Esophagus squamous epithelium (tissue), 5 donors: ENCODE results near the gene WFDC5. TPM values are rescaled to one million over a fixed set of nuclear protein-coding genes. Genes with fewer than 3 reads are reported as not detected.

Source experiments
- DNase-seq: peaks from one replicate; lab custom pipeline; 2025; lab: John Stamatoyannopoulos, UW
- H3K27ac ChIP-seq, 4 donors: fragments of 200-600 bp; sonication (generic); one replicate each; pipeline ENCODE4 v1.5.1; 2016 to 2019; ENCODE audit warnings: mild to moderate bottlenecking in 1 of 4
- H3K27me3 ChIP-seq, 4 donors: fragments of 200-600 bp; sonication (generic); 1 replicate in 3 of 4; 2 replicates in 1 of 4; pipeline versions ENCODE4 v1.5.1 to v1.6.0; 2017 to 2021; ENCODE audit warnings: antibody characterized with exemption in 1 of 4
- H3K36me3 ChIP-seq, 3 donors: fragments of 200-600 bp; sonication (generic); one replicate each; pipeline ENCODE4 v1.5.1; 2016 to 2019
- H3K4me1 ChIP-seq, 3 donors: fragments of 200-600 bp; sonication (generic); one replicate each; pipeline ENCODE4 v1.5.1; 2017 to 2019
- H3K4me3 ChIP-seq, 4 donors: fragments of 200-600 bp; sonication (generic); 1 replicate in 3 of 4; 2 replicates in 1 of 4; pipeline ENCODE4 v1.5.1; 2016 to 2019; ENCODE audit warnings: mild to moderate bottlenecking in 2 of 4, moderate library complexity in 1 of 4
- H3K9me3 ChIP-seq, 3 donors: fragments of 200-600 bp; sonication (generic); one replicate each; pipeline ENCODE4 v1.5.1; 2016 to 2019
- POLR2A ChIP-seq, 4 donors: fragments of 450-650 bp; IDR thresholded peaks; one replicate each; pipeline ENCODE4 v1.6.1; 2017; ENCODE audit warnings: antibody characterized with exemption in 4 of 4, mild to moderate bottlenecking in 4 of 4, moderate library complexity in 3 of 4
- WGBS, 2 donors: methylation state at CpG; one replicate each; pipeline ENCODE4 v1.1.5; 2018; 5-methylcytosine and 5-hydroxymethylcytosine counted together
- intact Hi-C: fragments of 100-400 bp; cut with DNase I; formaldehyde crosslinking; loops from one replicate; pipeline ENCODE4 v1.15.0; 2022
- total RNA-seq, 4 donors: library from RNA; depleted of rRNA; stranded (reverse); fragments of >200 nt; gene quantifications; one replicate each; pipeline ENCODE4 v1.1.0, GENCODE V29; 2016
- TF ChIP-seq, protein P1 (sequence below), 6 experiments: fragments of 450-650 bp in 4 of 6; fragments of 200-600 bp in 2 of 6; sonication (generic) in 2 of 6; IDR thresholded peaks; one replicate each; pipeline ENCODE4 v1.5.1; 2016 to 2019; ENCODE audit warnings: antibody characterized with exemption in 6 of 6, mild to moderate bottlenecking in 4 of 6, moderate library complexity in 4 of 6
- donor health status: DM: yes; HTN: yes; CAD: no.

Gene WFDC5
- total RNA-seq, 4 donors from 2014 or later = 3.1 to 32.1 (median 4.6) TPM

- Histone ChIP-seq H3K4me3 (no peak overlapping the region), H3K27me3 (peaks cover 0 to 40% (median 0%) of the 10 kb centered on the region in 4 donors), H3K27ac (peak overlapping the region in 3 of 4 donors; percentile 69 to 78 (median 72)), H3K36me3 (no peaks in the 10 kb centered on the region), H3K4me1 (peaks cover 9 to 22% (median 10%) of the 10 kb centered on the region in 3 donors), H3K9me3 (no peaks in the 10 kb centered on the region)
- intact Hi-C loops = no loop called here
- no peak for DNase-seq
- 100% methylated on average over 1 of the region's 3 CpGs; no CpG with 5 or more reads in 1 of the 2 donors for WGBS, 2 donors
- TF ChIP-seq, protein P1, sequence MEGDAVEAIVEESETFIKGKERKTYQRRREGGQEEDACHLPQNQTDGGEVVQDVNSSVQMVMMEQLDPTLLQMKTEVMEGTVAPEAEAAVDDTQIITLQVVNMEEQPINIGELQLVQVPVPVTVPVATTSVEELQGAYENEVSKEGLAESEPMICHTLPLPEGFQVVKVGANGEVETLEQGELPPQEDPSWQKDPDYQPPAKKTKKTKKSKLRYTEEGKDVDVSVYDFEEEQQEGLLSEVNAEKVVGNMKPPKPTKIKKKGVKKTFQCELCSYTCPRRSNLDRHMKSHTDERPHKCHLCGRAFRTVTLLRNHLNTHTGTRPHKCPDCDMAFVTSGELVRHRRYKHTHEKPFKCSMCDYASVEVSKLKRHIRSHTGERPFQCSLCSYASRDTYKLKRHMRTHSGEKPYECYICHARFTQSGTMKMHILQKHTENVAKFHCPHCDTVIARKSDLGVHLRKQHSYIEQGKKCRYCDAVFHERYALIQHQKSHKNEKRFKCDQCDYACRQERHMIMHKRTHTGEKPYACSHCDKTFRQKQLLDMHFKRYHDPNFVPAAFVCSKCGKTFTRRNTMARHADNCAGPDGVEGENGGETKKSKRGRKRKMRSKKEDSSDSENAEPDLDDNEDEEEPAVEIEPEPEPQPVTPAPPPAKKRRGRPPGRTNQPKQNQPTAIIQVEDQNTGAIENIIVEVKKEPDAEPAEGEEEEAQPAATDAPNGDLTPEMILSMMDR (IDR thresholded peaks at IDR 0.05) = no peak
- TF ChIP-seq POLR2A (IDR thresholded peaks at IDR 0.05) = no peak
These were observed 406 bp upstream of the WFDC5 start for GRCh38 chr20:45115386-45115774.

DNA sequence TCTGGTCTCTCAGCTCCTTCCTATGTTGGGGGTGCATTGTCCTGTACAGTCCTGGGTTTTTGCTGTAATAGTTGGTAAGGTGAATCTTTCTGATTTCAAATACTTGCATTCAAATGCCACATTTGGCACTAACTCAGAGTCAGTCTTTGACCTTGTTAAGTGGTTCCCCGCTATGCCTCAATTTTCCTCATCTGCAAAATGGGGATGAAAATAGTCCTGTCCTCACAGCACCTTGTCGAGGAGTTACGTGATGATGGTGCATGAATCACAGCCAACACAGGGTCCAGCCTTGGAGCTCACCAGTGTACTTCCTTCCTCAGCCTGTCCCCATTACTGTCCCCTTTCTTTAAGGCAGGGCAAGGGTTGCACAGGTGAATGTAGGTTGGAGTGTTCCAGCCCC, 1.1 kb downstream of the WFDC5 start:
- TF ChIP-seq, protein P1 (IDR thresholded peaks at IDR 0.05) = no peak
- no peak for TF ChIP-seq POLR2A (IDR thresholded peaks at IDR 0.05)
- 83 to 100% methylated on average over 1 to 3 of the region's 3 CpGs for WGBS, 2 donors
- peaks cover 9 to 22% (median 10%) of the 10 kb centered on the region in 3 donors for H3K4me1 ChIP-seq
- no peak for DNase-seq
- intact Hi-C loops = no loop called here
- no peaks in the 10 kb centered on the region for H3K9me3 ChIP-seq
- peaks cover 0 to 32% (median 0%) of the 10 kb centered on the region in 4 donors for H3K27me3 ChIP-seq
- H3K27ac ChIP-seq = peak overlapping the region in 2 of 4 donors; percentile 69 to 78
- no peak overlapping the region for H3K4me3 ChIP-seq
- no peaks in the 10 kb centered on the region for H3K36me3 ChIP-seq

GRCh38 chr20:45112754-45113153, 2.2 kb downstream of the WFDC5 start:
- no peak for DNase-seq
- H3K4me1 ChIP-seq = peaks cover 9 to 22% (median 10%) of the 10 kb centered on the region in 3 donors
- H3K27me3 ChIP-seq = peaks cover 0 to 38% (median 0%) of the 10 kb centered on the region in 4 donors
- H3K27ac ChIP-seq = no peak overlapping the region
- intact Hi-C loops = no loop called here
- TF ChIP-seq POLR2A (IDR thresholded peaks at IDR 0.05) = no peak
- TF ChIP-seq, protein P1 (IDR thresholded peaks at IDR 0.05) = no peak
- H3K9me3 ChIP-seq = no peaks in the 10 kb centered on the region
- no peak overlapping the region for H3K4me3 ChIP-seq
- H3K36me3 ChIP-seq = no peaks in the 10 kb centered on the region

DNA sequence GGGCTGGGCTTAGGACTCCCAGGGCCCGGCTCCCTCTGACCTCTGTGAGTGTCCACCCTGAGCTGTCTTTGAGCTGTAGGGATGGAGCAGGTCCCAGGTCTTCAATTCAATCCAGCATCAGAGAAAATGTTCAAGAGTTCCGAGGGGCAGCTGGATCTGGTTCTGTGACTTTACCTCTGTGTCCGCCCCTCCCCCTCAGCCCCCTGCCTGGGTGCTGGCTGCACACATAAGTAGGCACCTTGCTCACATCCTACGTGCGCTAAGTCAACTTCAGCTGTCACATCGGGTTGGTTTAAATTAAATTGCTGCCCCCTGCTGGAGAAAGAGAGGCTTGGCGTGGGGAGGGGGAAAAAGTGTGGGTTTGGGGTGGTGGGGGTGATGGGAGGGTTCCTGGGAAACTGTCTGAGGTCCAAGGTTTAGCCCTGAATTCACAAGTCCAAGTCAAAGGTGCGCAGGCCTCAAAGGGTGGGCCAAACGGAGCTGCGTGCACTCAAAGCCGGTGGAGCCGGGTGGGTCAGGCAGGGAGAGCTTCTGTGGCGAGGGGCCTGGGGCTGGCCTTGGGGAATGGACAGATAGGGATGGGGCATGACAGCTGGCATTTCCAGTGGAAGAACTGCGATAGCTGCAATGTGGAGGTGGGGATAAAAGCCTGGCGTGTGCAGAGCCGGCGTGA, 3.0 kb downstream of the WFDC5 start:
- Histone ChIP-seq H3K4me1 (peaks cover 9 to 22% (median 10%) of the 10 kb centered on the region in 3 donors), H3K27me3 (peaks cover 0 to 36% (median 0%) of the 10 kb centered on the region in 4 donors), H3K36me3 (no peaks in the 10 kb centered on the region), H3K9me3 (no peaks in the 10 kb centered on the region), H3K4me3 (no peak overlapping the region), H3K27ac (no peak overlapping the region)
- DNase-seq = no peak
- WGBS, 2 donors = 54 to 67% methylated on average over 8 to 15 of the region's 17 CpGs
- intact Hi-C loops = no loop called here
- no peak for TF ChIP-seq POLR2A (IDR thresholded peaks at IDR 0.05)
- TF ChIP-seq, protein P1 (IDR thresholded peaks at IDR 0.05) = peak in 3 of 6 experiments; percentile 26 to 34 (median 31)

GRCh38 chr20:45111285-45111684, 3.7 kb downstream of the WFDC5 start:
- H3K36me3 ChIP-seq = no peaks in the 10 kb centered on the region
- H3K4me1 ChIP-seq = peaks cover 9 to 22% (median 10%) of the 10 kb centered on the region in 3 donors
- TF ChIP-seq POLR2A (IDR thresholded peaks at IDR 0.05) = no peak
- TF ChIP-seq, protein P1 (IDR thresholded peaks at IDR 0.05) = no peak
- H3K4me3 ChIP-seq = no peak overlapping the region
- peaks cover 0 to 34% (median 0%) of the 10 kb centered on the region in 4 donors for H3K27me3 ChIP-seq
- H3K9me3 ChIP-seq = no peaks in the 10 kb centered on the region
- intact Hi-C loops = no loop called here
- 69 to 83% methylated on average over 2 to 10 of the region's 11 CpGs for WGBS, 2 donors
- no peak overlapping the region for H3K27ac ChIP-seq
- no peak for DNase-seq
